ENCODE measurements around the gene MSL3. TPM values are rescaled to one million over a fixed set of nuclear protein-coding genes. Genes with fewer than 3 reads are reported as not detected.
A peak's percentile ranks its signal among the peaks of the same experiment; 100 is the strongest.

MSL3 gene
- total RNA-seq, 1 experiment from 2014 or later = 17.0 TPM

DNA sequence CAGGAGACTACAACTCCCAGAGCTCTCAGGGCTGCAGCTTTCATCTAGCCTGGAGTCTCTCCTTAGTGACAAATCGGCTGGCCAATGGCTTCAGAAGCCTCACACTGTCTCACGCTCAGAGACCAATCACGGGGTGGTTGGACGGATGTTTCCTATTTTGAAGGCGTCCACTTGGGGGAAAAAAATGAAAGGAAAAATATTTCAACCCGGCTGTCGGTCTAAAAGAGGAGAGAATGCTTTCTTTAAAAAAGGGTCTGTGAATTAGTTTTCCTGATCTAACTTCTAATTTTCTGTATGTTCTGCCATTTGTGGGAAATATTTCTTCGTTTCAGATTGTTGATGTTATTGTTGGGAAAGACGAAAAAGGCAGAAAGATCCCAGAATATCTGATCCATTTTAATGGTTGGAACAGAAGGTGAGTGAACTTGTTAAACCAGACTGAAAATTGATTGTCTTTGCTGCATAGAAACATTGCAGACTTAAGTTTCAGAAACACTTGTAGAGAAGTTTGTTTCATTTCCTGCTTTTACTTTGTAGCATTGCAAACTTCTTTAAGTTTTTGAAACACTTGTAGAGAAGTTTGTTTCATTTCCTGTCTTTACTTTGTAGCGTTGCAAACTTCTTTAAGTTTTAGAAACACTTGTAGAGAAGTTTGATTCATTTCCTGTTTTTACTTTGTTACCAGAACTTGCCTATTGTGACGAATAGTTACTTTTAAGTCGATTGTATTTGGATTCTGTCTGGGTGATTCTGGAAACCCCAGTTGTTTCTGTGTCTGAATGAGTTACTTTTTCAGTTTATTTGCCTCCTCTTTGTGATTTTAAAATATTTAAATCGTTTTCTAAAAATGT lies 1.6 kb downstream of the MSL3 start:
- ChIA-PET POLR2A (no interaction called here), CTCF (interaction anchor here (0.6 kb wide), 3 partner anchors 15 to 1787 kb away, joined by 3 read pairs; no protein-coding TSS in a partner anchor)
- DNase-seq (ENCODE audit: low read depth, low spot score) (no peak), ATAC-seq (peak; percentile 95)
- no peaks in the 10 kb centered on the region; the same call in 1 of the 2 replicates for H3K4me1 ChIP-seq (ENCODE audit: control insufficient read depth, insufficient read depth, low read length)
- in situ Hi-C loops (cut with HindIII; ENCODE audit: low pct_unique_long_range_greater_than_20kb, low sequenced_read_pairs) (no loop called here), intact Hi-C loops (cut with micrococcal nuclease; ENCODE audit: unreplicated experiment) (no loop called here)
- H3K4me3 ChIP-seq (ENCODE audit: low read depth in 2 of 2, low read length in 2 of 2) = peak overlapping the region; percentile 64 to 73
- H3K27ac ChIP-seq (ENCODE audit: low read length) = peak overlapping the region; percentile 51
- BruUV-seq (replicated peaks) = no TSS peak
- no peaks in the 10 kb centered on the region for H3K9me3 ChIP-seq (ENCODE audit: control insufficient read depth, insufficient read depth, low read depth, low read length)
- no peaks in the 10 kb centered on the region; the same call in 1 of the 2 replicates for H3K27me3 ChIP-seq (ENCODE audit: control insufficient read depth, insufficient read depth, low read length)
- TF ChIP-seq, protein P1, sequence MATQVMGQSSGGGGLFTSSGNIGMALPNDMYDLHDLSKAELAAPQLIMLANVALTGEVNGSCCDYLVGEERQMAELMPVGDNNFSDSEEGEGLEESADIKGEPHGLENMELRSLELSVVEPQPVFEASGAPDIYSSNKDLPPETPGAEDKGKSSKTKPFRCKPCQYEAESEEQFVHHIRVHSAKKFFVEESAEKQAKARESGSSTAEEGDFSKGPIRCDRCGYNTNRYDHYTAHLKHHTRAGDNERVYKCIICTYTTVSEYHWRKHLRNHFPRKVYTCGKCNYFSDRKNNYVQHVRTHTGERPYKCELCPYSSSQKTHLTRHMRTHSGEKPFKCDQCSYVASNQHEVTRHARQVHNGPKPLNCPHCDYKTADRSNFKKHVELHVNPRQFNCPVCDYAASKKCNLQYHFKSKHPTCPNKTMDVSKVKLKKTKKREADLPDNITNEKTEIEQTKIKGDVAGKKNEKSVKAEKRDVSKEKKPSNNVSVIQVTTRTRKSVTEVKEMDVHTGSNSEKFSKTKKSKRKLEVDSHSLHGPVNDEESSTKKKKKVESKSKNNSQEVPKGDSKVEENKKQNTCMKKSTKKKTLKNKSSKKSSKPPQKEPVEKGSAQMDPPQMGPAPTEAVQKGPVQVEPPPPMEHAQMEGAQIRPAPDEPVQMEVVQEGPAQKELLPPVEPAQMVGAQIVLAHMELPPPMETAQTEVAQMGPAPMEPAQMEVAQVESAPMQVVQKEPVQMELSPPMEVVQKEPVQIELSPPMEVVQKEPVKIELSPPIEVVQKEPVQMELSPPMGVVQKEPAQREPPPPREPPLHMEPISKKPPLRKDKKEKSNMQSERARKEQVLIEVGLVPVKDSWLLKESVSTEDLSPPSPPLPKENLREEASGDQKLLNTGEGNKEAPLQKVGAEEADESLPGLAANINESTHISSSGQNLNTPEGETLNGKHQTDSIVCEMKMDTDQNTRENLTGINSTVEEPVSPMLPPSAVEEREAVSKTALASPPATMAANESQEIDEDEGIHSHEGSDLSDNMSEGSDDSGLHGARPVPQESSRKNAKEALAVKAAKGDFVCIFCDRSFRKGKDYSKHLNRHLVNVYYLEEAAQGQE (IDR thresholded peaks at IDR 0.05; ENCODE audit: insufficient read depth in 1 of 2, low read depth in 2 of 2, low read length in 1 of 2) = no peak
- TF ChIP-seq TCF7L2 (IDR thresholded peaks at IDR 0.05; ENCODE audit: low read depth, low read length) (peak; percentile 66; the same call in 1 of the 2 replicates), CTCF (IDR thresholded peaks at IDR 0.05) (no peak)
- peaks cover 2% of the 10 kb centered on the region; the same call in 1 of the 2 replicates for H3K36me3 ChIP-seq (ENCODE audit: control insufficient read depth, insufficient read depth, low read length)

DNA sequence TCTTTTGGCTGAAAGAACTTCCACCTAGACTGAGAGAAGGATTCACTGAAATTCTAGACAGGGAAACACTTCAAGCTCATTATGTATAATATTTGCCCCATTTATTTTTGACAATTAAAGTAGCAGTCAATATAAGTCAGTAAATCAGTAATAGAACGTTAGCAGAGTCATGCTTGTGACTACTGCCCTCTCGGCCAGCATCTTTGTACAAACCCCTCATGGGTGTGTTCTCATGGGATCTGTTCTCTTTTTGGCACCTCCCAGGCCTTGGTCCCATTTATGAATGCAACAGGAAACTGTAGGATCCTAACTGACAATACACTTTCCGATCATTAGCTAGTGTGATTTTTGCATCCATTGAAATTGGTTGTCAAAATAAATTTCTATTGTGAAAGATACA lies 2.9 kb downstream of the MSL3 start:
- peaks cover 2% of the 10 kb centered on the region; the same call in 1 of the 2 replicates for H3K36me3 ChIP-seq (ENCODE audit: control insufficient read depth, insufficient read depth, low read length)
- no peaks in the 10 kb centered on the region for H3K9me3 ChIP-seq (ENCODE audit: control insufficient read depth, insufficient read depth, low read depth, low read length)
- BruUV-seq (replicated peaks) = TSS peak; percentile 55
- TF ChIP-seq POLR2AphosphoS5 (IDR thresholded peaks at IDR 0.05; ENCODE audit: low read depth, low read length) (no peak), SIN3A (IDR thresholded peaks at IDR 0.05; ENCODE audit: borderline replicate concordance, insufficient read depth, low read depth, low read length) (no peak), CTCF (IDR thresholded peaks at IDR 0.05) (no peak), TCF7L2 (IDR thresholded peaks at IDR 0.05; ENCODE audit: low read depth, low read length) (no peak)
- TF ChIP-seq, protein P1 (IDR thresholded peaks at IDR 0.05; ENCODE audit: insufficient read depth in 1 of 2, low read depth in 2 of 2, low read length in 1 of 2) = no peak
- ChIA-PET CTCF (no interaction called here), POLR2A (no interaction called here)
- intact Hi-C loops (cut with micrococcal nuclease; ENCODE audit: unreplicated experiment) = no loop called here
- DNase-seq (ENCODE audit: low read depth, low spot score) (no peak), ATAC-seq (no peak)
- H3K4me1 ChIP-seq (ENCODE audit: control insufficient read depth, insufficient read depth, low read length) = no peaks in the 10 kb centered on the region; the same call in 1 of the 2 replicates
- no peak overlapping the region for H3K27ac ChIP-seq (ENCODE audit: low read length)
- no peaks in the 10 kb centered on the region; the same call in 1 of the 2 replicates for H3K27me3 ChIP-seq (ENCODE audit: control insufficient read depth, insufficient read depth, low read length)
- H3K4me3 ChIP-seq (ENCODE audit: low read depth in 2 of 2, low read length in 2 of 2) = no peak overlapping the region
- in situ Hi-C loops (cut with HindIII; ENCODE audit: low pct_unique_long_range_greater_than_20kb, low sequenced_read_pairs) = no loop called here

Data from Panc1 (cell line).